WTC11 (cell line): ENCODE results near the gene ATP1A4.

Source experiments
- CTCF ChIP-seq: fragments of 200-600 bp; IDR thresholded peaks from 2 replicates; pipeline ENCODE4 v1.8.0; 2022; ENCODE audit warnings: antibody characterized with exemption
- E2F4 ChIP-seq: sonication (generic); formaldehyde crosslinking; IDR thresholded peaks from 2 replicates; pipeline ENCODE4 v1.8.1; 2022; ENCODE audit warnings: low read depth, mild to moderate bottlenecking, moderate library complexity, missing genetic modification reagents, borderline replicate concordance
- FOXP1 ChIP-seq: sonication (generic); formaldehyde crosslinking; IDR thresholded peaks from 2 replicates; pipeline ENCODE4 v1.8.0; 2022; ENCODE audit warnings: missing genetic modification reagents, mild to moderate bottlenecking, moderate library complexity, borderline replicate concordance
- NFE2L1 ChIP-seq: sonication (generic); formaldehyde crosslinking; IDR thresholded peaks from 2 replicates; pipeline ENCODE4 v1.8.1; 2023; ENCODE audit warnings: missing genetic modification reagents

- TF ChIP-seq NFE2L1 (CRISPR knock-in tag) (no peak), E2F4 (no peak), FOXP1 (CRISPR knock-in tag) (no peak), CTCF (no peak)
These were observed 77.0 kb downstream of the ATP1A4 start for GRCh38 chr1:160228431-160228830.
